ENCODE results near the gene NEURL1.

Gene NEURL1

GRCh38 chr10:103574097-103575061, 80.9 kb downstream of the NEURL1 start:
- no peak overlapping the region for H2AFZ ChIP-seq (ENCODE audit: low read length)
- no peaks in the 10 kb centered on the region for H3K9me3 ChIP-seq (ENCODE audit: insufficient read depth, low read depth, low read length)
- no peaks in the 10 kb centered on the region for H3K9me2 ChIP-seq (replicated peaks; ENCODE audit: low read depth, low read length)
- no peaks in the 10 kb centered on the region for H3K27me3 ChIP-seq (ENCODE audit: insufficient read depth, low read length, poor library complexity, severe bottlenecking)
- H3K4me2 ChIP-seq (ENCODE audit: low read depth, low read length, poor library complexity, severe bottlenecking) = no peak overlapping the region
- H3K36me3 ChIP-seq (ENCODE audit: insufficient read depth, low read length) = no peaks in the 10 kb centered on the region
- TF ChIP-seq EZH2phosphoT487 (IDR thresholded peaks at IDR 0.05; ENCODE audit: borderline replicate concordance) = no peak
- TF ChIP-seq CTCF (conservative IDR thresholded peaks at IDR 0.05; ENCODE audit: low read length) = no peak
- H3F3A ChIP-seq (ENCODE audit: low read depth) = no peaks in the 10 kb centered on the region
- no peaks in the 10 kb centered on the region for H3K4me1 ChIP-seq (ENCODE audit: insufficient read depth, low read length, poor library complexity, severe bottlenecking)
- H3K4me3 ChIP-seq (ENCODE audit: low read length, poor library complexity, severe bottlenecking) = no peak overlapping the region
- no peaks in the 10 kb centered on the region for H4K20me1 ChIP-seq (ENCODE audit: insufficient read depth, low read length, poor library complexity, severe bottlenecking)
- H3K9ac ChIP-seq (ENCODE audit: low read depth, low read length, poor library complexity, severe bottlenecking) = no peak overlapping the region
- no peaks in the 10 kb centered on the region for H3K79me2 ChIP-seq (ENCODE audit: insufficient read depth, low read length)

- H2AFZ ChIP-seq (ENCODE audit: low read length) = no peak overlapping the region
- H3K4me2 ChIP-seq (ENCODE audit: low read depth, low read length, poor library complexity, severe bottlenecking) = no peak overlapping the region
- H3K9me2 ChIP-seq (replicated peaks; ENCODE audit: low read depth, low read length) = no peaks in the 10 kb centered on the region
- H3K4me3 ChIP-seq (ENCODE audit: low read length, poor library complexity, severe bottlenecking) = no peak overlapping the region
- no peaks in the 10 kb centered on the region for H3K79me2 ChIP-seq (ENCODE audit: insufficient read depth, low read length)
- no peaks in the 10 kb centered on the region for H3K36me3 ChIP-seq (ENCODE audit: insufficient read depth, low read length)
- no peaks in the 10 kb centered on the region for H4K20me1 ChIP-seq (ENCODE audit: insufficient read depth, low read length, poor library complexity, severe bottlenecking)
- H3F3A ChIP-seq (ENCODE audit: low read depth) = no peaks in the 10 kb centered on the region
- no peaks in the 10 kb centered on the region for H3K9me3 ChIP-seq (ENCODE audit: insufficient read depth, low read depth, low read length)
- H3K4me1 ChIP-seq (ENCODE audit: insufficient read depth, low read length, poor library complexity, severe bottlenecking) = no peaks in the 10 kb centered on the region
- no peak for TF ChIP-seq EZH2phosphoT487 (IDR thresholded peaks at IDR 0.05; ENCODE audit: borderline replicate concordance)
- no peak for TF ChIP-seq CTCF (conservative IDR thresholded peaks at IDR 0.05; ENCODE audit: low read length)
- H3K27me3 ChIP-seq (ENCODE audit: insufficient read depth, low read length, poor library complexity, severe bottlenecking) = no peaks in the 10 kb centered on the region
- H3K9ac ChIP-seq (ENCODE audit: low read depth, low read length, poor library complexity, severe bottlenecking) = no peak overlapping the region
These were observed 82.0 kb downstream of the NEURL1 start for GRCh38 chr10:103575416-103576075.

- no peaks in the 10 kb centered on the region for H3K79me2 ChIP-seq (ENCODE audit: insufficient read depth, low read length)
- no peaks in the 10 kb centered on the region for H4K20me1 ChIP-seq (ENCODE audit: insufficient read depth, low read length, poor library complexity, severe bottlenecking)
- H3K4me2 ChIP-seq (ENCODE audit: low read depth, low read length, poor library complexity, severe bottlenecking) = no peak overlapping the region
- H3K36me3 ChIP-seq (ENCODE audit: insufficient read depth, low read length) = no peaks in the 10 kb centered on the region
- no peak overlapping the region for H2AFZ ChIP-seq (ENCODE audit: low read length)
- no peaks in the 10 kb centered on the region for H3K27me3 ChIP-seq (ENCODE audit: insufficient read depth, low read length, poor library complexity, severe bottlenecking)
- H3K4me1 ChIP-seq (ENCODE audit: insufficient read depth, low read length, poor library complexity, severe bottlenecking) = no peaks in the 10 kb centered on the region
- no peaks in the 10 kb centered on the region for H3F3A ChIP-seq (ENCODE audit: low read depth)
- TF ChIP-seq EZH2phosphoT487 (IDR thresholded peaks at IDR 0.05; ENCODE audit: borderline replicate concordance) (no peak), CTCF (conservative IDR thresholded peaks at IDR 0.05; ENCODE audit: low read length) (no peak)
- H3K9me2 ChIP-seq (replicated peaks; ENCODE audit: low read depth, low read length) = no peaks in the 10 kb centered on the region
- no peak overlapping the region for H3K4me3 ChIP-seq (ENCODE audit: low read length, poor library complexity, severe bottlenecking)
- no peaks in the 10 kb centered on the region for H3K9me3 ChIP-seq (ENCODE audit: insufficient read depth, low read depth, low read length)
- no peak overlapping the region for H3K9ac ChIP-seq (ENCODE audit: low read depth, low read length, poor library complexity, severe bottlenecking)
These were observed 82.6 kb downstream of the NEURL1 start for GRCh38 chr10:103576076-103576471.
